SK-N-MC (cell line): Measurements from ENCODE around the gene PCDHGC3.

ENCODE experiments used
- EZH2 ChIP-seq: fragments of 200-600 bp; sonication (generic); IDR thresholded peaks from one replicate; pipeline ENCODE4 v1.6.1; 2017; ENCODE audit warnings: antibody characterized with exemption
- FOXP2 ChIP-seq: optimal IDR thresholded peaks from 2 replicates; pipeline ENCODE3; 2011; ENCODE audit warnings: mild to moderate bottlenecking, moderate library complexity; ENCODE audit not compliant: insufficient read depth; ENCODE audit errors: extremely low read length, control extremely low read depth
- POLR2AphosphoS5 ChIP-seq: IDR thresholded peaks from 2 replicates; pipeline ENCODE4 v1.6.1; 2012; ENCODE audit warnings: mild to moderate bottlenecking, low read depth, low read length, borderline replicate concordance

GRCh38 chr5:141479776-141480175 is 4.0 kb downstream of the PCDHGC3 start:
- TF ChIP-seq EZH2, result no peak
- no peak for TF ChIP-seq POLR2AphosphoS5
- TF ChIP-seq FOXP2, result no peak
